Occipital lobe (tissue), 3 donors: ENCODE data around the gene CEACAM20. TPM values are rescaled to one million over a fixed set of nuclear protein-coding genes. Genes with fewer than 3 reads are reported as not detected.
"Not testable (repeated sequence)": the region's sequence is repeated elsewhere in the genome, so short reads cannot be mapped to it uniquely, and the experiment has no call there.

Experiments
- DNase-seq: peaks from one replicate; lab custom pipeline; 2025; lab: John Stamatoyannopoulos, UW
- small RNA-seq: library from RNA; depleted of rRNA; stranded (forward); fragments of <200 nt; gene quantifications from one replicate; pipeline ENCODE3, GENCODE V24; 2014
- total RNA-seq: library from RNA; depleted of rRNA; stranded (reverse); fragments of >200 nt; gene quantifications from one replicate; pipeline ENCODE4 v1.2.3, GENCODE V29; 2014

Gene CEACAM20
- total RNA-seq, 1 donor from 2014 or later, result not detected

- no peak for DNase-seq
Observed at GRCh38 chr19:44496711-44497110, 32.8 kb downstream of the CEACAM20 start.

- DNase-seq, result no peak
Observed at GRCh38 chr19:44476559-44477408, 52.7 kb downstream of the CEACAM20 start.

- DNase-seq, result not testable (repeated sequence)
Observed at GRCh38 chr19:44468730-44469129, 60.7 kb downstream of the CEACAM20 start.

- not testable (repeated sequence) for DNase-seq
Observed at GRCh38 chr19:44462600-44463286, 66.7 kb downstream of the CEACAM20 start.

Small RNA genes lying within 50 kb of the gene (small RNA-seq; reads per million reads assigned to genes)
- gene AC243964.1, result not detected

Other genes starting within 250 kb of the CEACAM20 start
- 19.0 TPM for gene ZNF235, start 224.7 kb downstream of the CEACAM20 start, total RNA-seq
- gene ZNF112, start 173.0 kb downstream of the CEACAM20 start, total RNA-seq, result 24.8 TPM
- 36.3 TPM for gene ZNF285, start 128.1 kb downstream of the CEACAM20 start, total RNA-seq
- 23.1 TPM for gene ZNF229, start 81.2 kb downstream of the CEACAM20 start, total RNA-seq
- gene ZNF180, start 29.2 kb downstream of the CEACAM20 start, total RNA-seq, result 19.5 TPM
- gene IGSF23, start 83.9 kb upstream of the CEACAM20 start, total RNA-seq, result not detected
- gene PVR, start 114.2 kb upstream of the CEACAM20 start, total RNA-seq, result 26.5 TPM
- gene CEACAM19, start 141.8 kb upstream of the CEACAM20 start, total RNA-seq, result 2.0 TPM
- gene CEACAM16, start 169.5 kb upstream of the CEACAM20 start, total RNA-seq, result not detected
- gene BCL3, start 219.0 kb upstream of the CEACAM20 start, total RNA-seq, result not detected
- gene CBLC, start 248.2 kb upstream of the CEACAM20 start, total RNA-seq, result not detected